ENCODE measurements around the gene ZNF501. TPM values are rescaled to one million over a fixed set of nuclear protein-coding genes. Genes with fewer than 3 reads are reported as not detected.

ZNF501 gene
- 1 to 10 TPM in 1 of 4 donors, under 1 TPM in 3; 0.72 to 6.5 (median 0.82) TPM for total RNA-seq

DNA sequence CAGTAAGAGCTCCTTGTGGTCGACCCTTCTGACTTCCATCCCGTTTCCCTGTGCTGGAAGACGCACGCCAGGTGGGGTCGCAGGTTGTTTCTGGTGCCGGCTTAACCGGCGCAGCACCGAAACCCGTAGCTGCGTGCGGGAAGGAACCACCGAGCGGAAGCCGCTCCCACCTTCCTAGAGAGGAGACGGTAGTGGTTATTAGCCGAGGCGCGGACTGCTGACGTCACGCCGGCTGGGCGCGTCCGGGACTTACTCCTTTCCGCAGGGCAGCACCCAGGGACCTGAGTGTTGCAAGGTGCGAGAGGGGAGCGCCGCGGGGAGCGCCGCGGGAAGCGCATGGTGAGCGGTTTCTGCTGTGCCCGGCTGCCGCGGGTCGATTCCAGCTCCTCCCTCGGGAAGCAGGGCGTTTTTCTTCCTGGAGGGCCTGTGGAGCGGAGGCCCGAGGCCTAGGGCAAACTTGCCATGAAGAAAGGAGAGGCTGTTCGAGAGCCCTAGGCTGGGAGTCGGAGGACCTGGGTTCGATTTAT lies at the start of gene ZNF501:
TSS of gene ZNF501 (plus strand) at position 252 of the 527 bp plus-strand sequence. CDS start 4,787 bp downstream, outside the sequence.
- Histone ChIP-seq H3K27ac (peak within 1 kb of the TSS; percentile 44 to 82 (median 68)), H3K9me3 (peaks cover 0 to 83% (median 52%) of the 10 kb centered on the region in 3 donors), H3K4me3 (peak within 1 kb of the TSS; percentile 54 to 75 (median 68)), H3K36me3 (peaks cover 0 to 43% (median 0%) of the 10 kb centered on the region in 3 donors), H3K27me3 (no peaks in the 10 kb centered on the region), H3K4me1 (peaks cover 0 to 17% (median 3%) of the 10 kb centered on the region in 3 donors)
- DNase-seq = peak; percentile 43
- intact Hi-C loops (cut with DNase I) = no loop called here
- TF ChIP-seq, protein P1, sequence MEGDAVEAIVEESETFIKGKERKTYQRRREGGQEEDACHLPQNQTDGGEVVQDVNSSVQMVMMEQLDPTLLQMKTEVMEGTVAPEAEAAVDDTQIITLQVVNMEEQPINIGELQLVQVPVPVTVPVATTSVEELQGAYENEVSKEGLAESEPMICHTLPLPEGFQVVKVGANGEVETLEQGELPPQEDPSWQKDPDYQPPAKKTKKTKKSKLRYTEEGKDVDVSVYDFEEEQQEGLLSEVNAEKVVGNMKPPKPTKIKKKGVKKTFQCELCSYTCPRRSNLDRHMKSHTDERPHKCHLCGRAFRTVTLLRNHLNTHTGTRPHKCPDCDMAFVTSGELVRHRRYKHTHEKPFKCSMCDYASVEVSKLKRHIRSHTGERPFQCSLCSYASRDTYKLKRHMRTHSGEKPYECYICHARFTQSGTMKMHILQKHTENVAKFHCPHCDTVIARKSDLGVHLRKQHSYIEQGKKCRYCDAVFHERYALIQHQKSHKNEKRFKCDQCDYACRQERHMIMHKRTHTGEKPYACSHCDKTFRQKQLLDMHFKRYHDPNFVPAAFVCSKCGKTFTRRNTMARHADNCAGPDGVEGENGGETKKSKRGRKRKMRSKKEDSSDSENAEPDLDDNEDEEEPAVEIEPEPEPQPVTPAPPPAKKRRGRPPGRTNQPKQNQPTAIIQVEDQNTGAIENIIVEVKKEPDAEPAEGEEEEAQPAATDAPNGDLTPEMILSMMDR (IDR thresholded peaks at IDR 0.05) = peak in 1 of 6 experiments; percentile 21
- peak in 2 of 4 donors; percentile 17 to 49 for TF ChIP-seq POLR2A (IDR thresholded peaks at IDR 0.05)
- WGBS, 2 donors = 1 to 4% methylated on average over 8 to 22 of the region's 46 CpGs

GRCh38 chr3:44680921-44681455 lies 48.4 kb upstream of the ZNF501 start:
- intact Hi-C loops (cut with DNase I) = no loop called here
- Histone ChIP-seq H3K9me3 (peaks cover 0 to 51% (median 0%) of the 10 kb centered on the region in 3 donors), H3K27me3 (no peaks in the 10 kb centered on the region), H3K36me3 (peaks cover 0 to 10% (median 0%) of the 10 kb centered on the region in 3 donors), H3K4me1 (peaks cover 0 to 15% (median 5%) of the 10 kb centered on the region in 3 donors), H3K4me3 (no peak overlapping the region), H3K27ac (no peak overlapping the region)
- no peak for DNase-seq
- WGBS, 2 donors = 81 to 93% methylated on average over 4 of the region's 4 CpGs
- no peak for TF ChIP-seq POLR2A (IDR thresholded peaks at IDR 0.05)
- TF ChIP-seq, protein P1 (IDR thresholded peaks at IDR 0.05) = no peak

GRCh38 chr3:44682182-44682896 lies 47.1 kb upstream of the ZNF501 start:
- Histone ChIP-seq H3K27ac (no peak overlapping the region), H3K36me3 (peaks cover 0 to 10% (median 0%) of the 10 kb centered on the region in 3 donors), H3K27me3 (no peaks in the 10 kb centered on the region), H3K9me3 (peaks cover 0 to 45% (median 0%) of the 10 kb centered on the region in 3 donors), H3K4me1 (peaks cover 0 to 16% (median 5%) of the 10 kb centered on the region in 3 donors), H3K4me3 (no peak overlapping the region)
- DNase-seq = no peak
- 73 to 79% methylated on average over 2 of the region's 2 CpGs for WGBS, 2 donors
- intact Hi-C loops (cut with DNase I) = no loop called here
- TF ChIP-seq POLR2A (IDR thresholded peaks at IDR 0.05) = no peak
- TF ChIP-seq, protein P1 (IDR thresholded peaks at IDR 0.05) = no peak

GRCh38 chr3:44685128-44685800 lies 44.2 kb upstream of the ZNF501 start:
- TF ChIP-seq, protein P1 (IDR thresholded peaks at IDR 0.05) = no peak
- TF ChIP-seq POLR2A (IDR thresholded peaks at IDR 0.05) = no peak
- H3K4me1 ChIP-seq = peaks cover 0 to 16% (median 5%) of the 10 kb centered on the region in 3 donors
- intact Hi-C loops (cut with DNase I) = no loop called here
- peak overlapping the region in 2 of 4 donors; percentile 40 to 42 for H3K27ac ChIP-seq
- 7 to 12% methylated on average over 24 to 27 of the region's 48 CpGs for WGBS, 2 donors
- peaks cover 0 to 29% (median 0%) of the 10 kb centered on the region in 4 donors for H3K27me3 ChIP-seq
- peak overlapping the region; percentile 47 to 82 (median 62) for H3K4me3 ChIP-seq
- peaks cover 0 to 10% (median 0%) of the 10 kb centered on the region in 3 donors for H3K36me3 ChIP-seq
- H3K9me3 ChIP-seq = peaks cover 0 to 39% (median 0%) of the 10 kb centered on the region in 3 donors
- no peak for DNase-seq
